ENCODE measurements around the gene PRSS48.
"Not testable (repeated sequence)": the region's sequence is repeated elsewhere in the genome, so short reads cannot be mapped to it uniquely, and the experiment has no call there.

PRSS48 gene

DNA sequence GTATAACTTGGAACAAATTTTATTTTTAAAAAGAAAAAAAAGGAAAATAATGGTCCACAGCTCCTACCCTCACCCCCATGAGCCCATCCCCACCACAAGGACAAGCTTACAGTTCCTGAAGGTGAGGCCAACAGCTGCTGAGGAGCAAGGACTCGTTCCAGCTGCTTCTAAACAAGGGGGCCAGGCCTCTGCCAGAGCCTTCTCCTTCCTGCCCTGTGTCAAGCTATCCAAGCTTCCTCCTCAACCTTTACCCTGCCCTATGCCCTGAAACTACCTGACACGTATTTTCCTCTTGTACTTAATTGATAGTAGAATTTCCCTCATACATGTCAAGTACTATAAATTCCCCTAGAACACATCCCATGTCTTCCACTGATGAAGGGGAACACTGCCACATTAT, 39.7 kb downstream of the PRSS48 start:
- DNase-seq (ENCODE audit: low read depth in 2 of 2), result no peak

DNA sequence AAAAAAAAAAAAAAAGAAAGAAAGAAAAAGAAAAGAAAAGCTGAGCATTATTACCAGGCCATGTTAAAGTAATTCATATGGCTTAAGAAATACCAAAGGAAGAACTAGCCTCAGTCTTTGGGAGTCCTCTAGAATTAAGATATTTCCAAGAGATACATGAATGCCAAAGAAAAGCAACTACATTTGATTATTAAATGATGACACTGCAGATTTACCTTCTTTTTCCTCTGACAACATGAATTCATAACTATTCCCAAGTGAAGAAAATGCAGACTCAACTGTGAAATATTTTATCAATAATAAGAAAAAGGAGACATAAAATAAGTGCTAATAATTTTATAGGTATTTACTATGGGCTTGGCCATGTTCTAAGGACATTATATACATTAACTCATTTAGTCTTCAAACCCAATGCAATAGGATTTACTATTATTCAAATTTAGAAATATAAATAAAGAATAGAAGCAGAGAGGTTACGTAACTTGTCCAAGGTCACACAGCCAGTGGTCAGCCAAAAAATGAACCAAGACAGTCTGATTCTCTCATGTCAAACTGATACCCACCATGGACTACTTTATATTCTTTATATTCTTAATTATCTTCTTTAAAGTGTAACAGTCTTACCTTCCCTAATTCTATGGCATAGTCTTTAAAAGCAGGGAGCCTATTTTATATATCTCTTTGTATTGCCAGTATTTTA, 41.5 kb downstream of the PRSS48 start:
- no peak for DNase-seq (ENCODE audit: low read depth in 2 of 2)

DNA sequence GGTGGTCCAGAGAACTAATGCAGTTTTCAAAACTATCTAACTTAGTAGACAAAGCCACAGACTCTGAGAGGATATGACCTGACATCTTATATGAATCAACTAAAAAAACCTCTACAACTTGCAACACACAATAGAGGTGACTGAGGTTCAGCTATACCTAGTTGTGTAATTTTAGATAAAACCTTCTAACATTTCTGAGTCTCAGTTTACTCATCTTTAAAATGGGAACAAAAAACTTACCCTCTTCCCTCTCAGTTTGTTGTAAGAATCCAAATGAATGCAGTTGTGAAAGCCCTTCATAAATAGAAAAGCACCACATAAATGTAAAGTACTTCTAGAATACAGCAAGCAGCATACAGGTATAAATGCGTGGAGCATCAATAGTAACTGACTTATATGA, 42.5 kb downstream of the PRSS48 start:
- DNase-seq (ENCODE audit: low read depth in 2 of 2), result no peak

- DNase-seq (ENCODE audit: low read depth in 2 of 2), result no peak
These were observed 44.6 kb downstream of the PRSS48 start for GRCh38 chr4:151321586-151321985.

GRCh38 chr4:151322161-151322560, 45.2 kb downstream of the PRSS48 start:
- DNase-seq (ENCODE audit: low read depth in 2 of 2), result not testable (repeated sequence)

- DNase-seq (ENCODE audit: low read depth in 2 of 2), result no peak
These were observed 45.6 kb downstream of the PRSS48 start for GRCh38 chr4:151322570-151322969.

GRCh38 chr4:151323667-151324066, 46.7 kb downstream of the PRSS48 start:
- DNase-seq (ENCODE audit: low read depth in 2 of 2), result no peak

GRCh38 chr4:151324124-151324751, 47.3 kb downstream of the PRSS48 start:
- DNase-seq (ENCODE audit: low read depth in 2 of 2), result no peak

DNA sequence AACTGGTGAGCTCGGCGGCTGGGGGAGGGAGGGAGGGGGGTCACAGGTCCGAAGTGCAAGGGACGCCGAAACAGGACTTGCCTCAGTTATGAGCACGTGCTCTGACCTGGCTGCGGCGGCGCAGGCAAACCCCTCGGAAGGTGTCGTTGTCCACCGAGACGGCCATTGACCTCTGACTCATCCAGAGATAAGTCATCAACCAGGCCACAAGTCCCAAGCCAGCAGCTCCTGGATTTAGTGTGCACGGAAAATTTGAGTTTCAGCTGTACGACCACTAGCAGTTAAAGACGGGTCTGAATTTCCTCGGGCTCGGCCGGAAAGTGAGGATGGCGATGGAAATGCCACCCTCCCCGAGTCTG, 47.8 kb downstream of the PRSS48 start:
- DNase-seq (ENCODE audit: low read depth in 2 of 2), result no peak

- no peak for DNase-seq (ENCODE audit: low read depth in 2 of 2)
These were observed 48.4 kb downstream of the PRSS48 start, which contains the start of gene SH3D19 for GRCh38 chr4:151325111-151325948. Gene SH3D19 (minus strand): TSS chr4:151325605. CDS start chr4:151325352, 253 bp downstream.

- DNase-seq (ENCODE audit: low read depth in 2 of 2), result no peak
These were observed 48.9 kb downstream of the PRSS48 start for GRCh38 chr4:151325949-151326246.

DNA sequence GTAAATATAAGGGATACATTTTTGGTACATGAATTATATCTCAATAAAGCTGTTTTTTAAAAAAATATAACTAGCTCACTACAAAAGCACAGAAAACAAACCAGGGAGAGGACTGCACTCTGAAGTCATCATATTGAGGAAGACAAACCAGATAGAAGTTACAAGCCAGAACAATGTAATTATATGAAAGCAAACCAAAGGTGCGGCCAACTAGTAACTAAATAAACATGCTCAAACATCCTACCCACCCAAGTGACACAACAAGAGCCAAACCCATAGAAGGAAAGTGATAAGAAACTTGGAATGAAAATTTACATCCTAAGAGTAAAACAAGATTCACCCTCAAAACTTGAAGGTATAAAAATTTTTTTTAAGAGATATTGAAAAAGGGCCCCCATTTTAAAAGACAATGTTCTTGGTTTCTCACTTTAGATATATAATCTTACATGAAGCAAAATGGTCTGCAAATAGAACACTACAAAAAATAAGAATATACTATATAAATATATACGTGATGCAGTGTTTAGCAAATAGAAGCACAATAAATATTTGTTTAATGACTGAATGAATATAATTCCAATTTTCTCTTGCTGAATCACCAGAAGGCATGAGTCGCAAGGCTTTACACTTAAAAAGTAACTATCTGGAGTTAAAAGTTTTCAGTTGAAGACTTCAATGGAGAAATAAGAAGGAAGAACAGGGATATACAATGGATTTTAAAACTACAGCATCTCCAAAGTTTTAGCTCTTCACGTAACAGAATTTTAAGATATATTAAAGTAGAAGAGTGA, 52.5 kb downstream of the PRSS48 start:
- DNase-seq (ENCODE audit: low read depth in 2 of 2), result no peak

GRCh38 chr4:151331276-151332042, 54.5 kb downstream of the PRSS48 start:
- no peak for DNase-seq (ENCODE audit: low read depth in 2 of 2)

- no peak for DNase-seq (ENCODE audit: low read depth in 2 of 2)
These were observed 62.5 kb downstream of the PRSS48 start for GRCh38 chr4:151339467-151339866.

- DNase-seq (ENCODE audit: low read depth in 2 of 2), result no peak
These were observed 63.9 kb downstream of the PRSS48 start for GRCh38 chr4:151340751-151341385.
